Measurements from ENCODE around the gene TPSG1.

- TF ChIP-seq POLR2AphosphoS5 (IDR thresholded peaks at IDR 0.05; ENCODE audit: low read depth) (no peak), GABPA (IDR thresholded peaks at IDR 0.05; ENCODE audit: low read depth) (no peak), CTCF (IDR thresholded peaks at IDR 0.05; ENCODE audit: insufficient read depth, low read length) (no peak), REST (IDR thresholded peaks at IDR 0.05; ENCODE audit: insufficient replicate concordance, low read depth) (no peak)
Observed at GRCh38 chr16:1194665-1195392, 30.2 kb downstream of the TPSG1 start.

Measured in HL-60 (cell line).